Measurements from ENCODE around the gene SLC25A34.

GRCh38 chr1:15768388-15768787, 32.3 kb downstream of the SLC25A34 start:
- TF ChIP-seq CTCF (IDR thresholded peaks at IDR 0.05; ENCODE audit: low read depth, low read length, poor library complexity, severe bottlenecking) (no peak), EZH2phosphoT487 (IDR thresholded peaks at IDR 0.05; ENCODE audit: borderline replicate concordance, low read length) (no peak)

Measured in DOHH2 (cell line).